ENCODE measurements around the gene OBSCN.

- TF ChIP-seq ZNF384 (IDR thresholded peaks at IDR 0.05) (no peak), FOXM1 (IDR thresholded peaks at IDR 0.05; ENCODE audit: borderline replicate concordance) (no peak), SUZ12 (IDR thresholded peaks at IDR 0.05) (no peak), LEF1 (IDR thresholded peaks at IDR 0.05; ENCODE audit: borderline replicate concordance) (no peak), BHLHE40 (IDR thresholded peaks at IDR 0.05; ENCODE audit: borderline replicate concordance) (no peak), SP1 (IDR thresholded peaks at IDR 0.05) (no peak), FOXK2 (IDR thresholded peaks at IDR 0.05) (no peak), ARNT (IDR thresholded peaks at IDR 0.05) (no peak), HDGF (IDR thresholded peaks at IDR 0.05; ENCODE audit: borderline replicate concordance) (no peak), TARDBP (IDR thresholded peaks at IDR 0.05) (no peak)
Observed at GRCh38 chr1:228410015-228410414, 202.2 kb downstream of the OBSCN start.

Measured in HEK293T (cell line).